Activated naive CD4-positive, alpha-beta T cell treated with anti-CD3 and anti-CD28 coated beads, Interleukin-2, amount 10 ng/mL, durations not matched to agents 7 days and 5 days (primary cell): ENCODE data around the gene PLEKHF1.
"Not testable (repeated sequence)": the region's sequence is repeated elsewhere in the genome, so short reads cannot be mapped to it uniquely, and the experiment has no call there.

Experiments
- CTCF ChIA-PET: fragments of 350-600 bp; sonication (Branson Sonifier 250); formaldehyde crosslinking; loops from one replicate; lab custom pipeline; 2021; ENCODE audit warnings: antibody characterized with exemption; lab: Charles Lee
- DNase-seq: peaks from one replicate; pipeline ENCODE4 v3.0.0-alpha.2; 2020
- H3K27ac Mint-ChIP-seq: one replicate; pipeline ENCODE4 v1.8.0; 2021; ENCODE audit warnings: mild to moderate bottlenecking, moderate library complexity, mixed read lengths
- H3K27me3 Mint-ChIP-seq: one replicate; pipeline ENCODE4 v1.8.0; 2021; ENCODE audit warnings: mild to moderate bottlenecking, mixed read lengths
- H3K36me3 Mint-ChIP-seq: one replicate; pipeline ENCODE4 v1.8.0; 2021; ENCODE audit warnings: mixed read lengths
- H3K4me1 Mint-ChIP-seq: one replicate; pipeline ENCODE4 v1.8.0; 2021; ENCODE audit warnings: mixed read lengths
- H3K4me3 Mint-ChIP-seq: one replicate; pipeline ENCODE4 v1.8.0; 2021; ENCODE audit warnings: mild to moderate bottlenecking, moderate library complexity, mixed read lengths
- H3K9me3 Mint-ChIP-seq: one replicate; pipeline ENCODE4 v1.8.0; 2021; ENCODE audit warnings: mixed read lengths

Gene PLEKHF1

GRCh38 chr19:29696565-29696846 is 31.2 kb downstream of the PLEKHF1 start:
- Mint-ChIP-seq H3K36me3 (peaks cover 5% of the 10 kb centered on the region), H3K4me1 (peaks cover 10% of the 10 kb centered on the region), H3K9me3 (peaks cover 1% of the 10 kb centered on the region), H3K27me3 (no peaks in the 10 kb centered on the region), H3K4me3 (no peak overlapping the region), H3K27ac (no peak overlapping the region)
- no peak for DNase-seq
- CTCF ChIA-PET = no interaction called here

DNA sequence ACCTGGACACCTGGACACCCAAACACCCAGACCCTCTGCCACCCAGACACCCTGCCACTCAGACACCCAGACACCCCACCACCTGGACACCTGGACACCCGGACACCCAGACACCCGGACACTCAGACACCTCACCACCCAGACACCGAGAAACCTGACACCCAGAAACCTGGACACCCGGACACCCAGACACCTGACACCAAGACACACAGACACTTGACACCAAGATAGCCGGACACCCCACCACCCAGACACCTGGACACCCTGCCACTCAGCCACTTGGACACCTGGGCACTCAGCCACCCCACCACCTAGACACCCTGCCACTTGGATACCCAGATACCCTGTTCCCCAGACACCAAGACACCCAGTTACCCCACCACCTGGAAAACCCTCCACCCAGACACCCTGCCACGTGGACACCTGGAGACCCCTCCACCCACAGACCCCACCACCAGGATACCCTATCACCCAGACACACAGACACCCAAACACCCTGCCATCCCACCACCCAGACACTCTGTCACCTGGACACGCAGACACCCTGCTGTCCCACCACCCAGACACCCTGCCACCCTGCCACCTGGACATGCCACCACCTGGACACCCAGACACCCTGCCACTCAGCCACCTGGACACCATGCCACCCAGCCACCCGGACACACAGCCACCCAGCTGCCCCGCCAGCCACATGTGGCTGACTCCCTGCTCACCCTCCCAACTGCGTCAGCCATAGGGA is 32.4 kb downstream of the PLEKHF1 start:
- H3K9me3 Mint-ChIP-seq = peaks cover 1% of the 10 kb centered on the region
- peaks cover 8% of the 10 kb centered on the region for H3K4me1 Mint-ChIP-seq
- no peaks in the 10 kb centered on the region for H3K27me3 Mint-ChIP-seq
- H3K36me3 Mint-ChIP-seq = peaks cover 10% of the 10 kb centered on the region
- CTCF ChIA-PET = no interaction called here
- no peak for DNase-seq
- H3K4me3 Mint-ChIP-seq = no peak overlapping the region
- peak overlapping the region; percentile 52 for H3K27ac Mint-ChIP-seq

GRCh38 chr19:29699861-29700260 is 34.6 kb downstream of the PLEKHF1 start:
- Mint-ChIP-seq H3K9me3 (no peaks in the 10 kb centered on the region), H3K27me3 (no peaks in the 10 kb centered on the region), H3K4me1 (peaks cover 7% of the 10 kb centered on the region), H3K36me3 (peaks cover 20% of the 10 kb centered on the region), H3K4me3 (no peak overlapping the region), H3K27ac (no peak overlapping the region)
- CTCF ChIA-PET = interaction anchor here (0.9 to 1.5 kb wide), 2 partner anchors 17 to 31 kb away, joined by 3 to 9 read pairs; no protein-coding TSS in a partner anchor
- no peak for DNase-seq

DNA sequence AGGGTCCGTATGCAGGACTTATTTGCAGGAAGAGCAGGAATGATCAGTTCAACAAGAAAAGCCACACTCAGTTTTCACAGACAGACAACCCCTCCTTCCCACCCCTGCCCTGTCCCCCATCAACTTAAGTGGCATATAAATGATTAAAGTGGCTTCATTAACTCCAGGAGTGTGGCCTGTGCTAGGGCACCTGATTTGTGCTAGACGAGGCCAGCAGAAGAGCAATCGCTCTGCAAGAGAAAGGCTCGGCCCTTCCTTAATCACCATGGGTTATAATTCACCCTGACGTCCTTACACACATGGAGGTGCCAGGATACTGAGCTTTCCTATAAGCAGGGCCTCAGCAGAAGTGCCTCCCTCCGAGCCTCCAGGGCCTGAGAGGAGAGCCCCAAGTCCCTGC is 35.2 kb downstream of the PLEKHF1 start:
- Mint-ChIP-seq H3K36me3 (peaks cover 24% of the 10 kb centered on the region), H3K4me1 (peaks cover 10% of the 10 kb centered on the region), H3K9me3 (no peaks in the 10 kb centered on the region), H3K27ac (no peak overlapping the region), H3K4me3 (no peak overlapping the region), H3K27me3 (no peaks in the 10 kb centered on the region)
- no peak for DNase-seq
- CTCF ChIA-PET = interaction anchor here (0.9 to 1.4 kb wide), 2 partner anchors 16 to 32 kb away, joined by 3 to 4 read pairs; no protein-coding TSS in a partner anchor

GRCh38 chr19:29702161-29702962 is 37.1 kb downstream of the PLEKHF1 start:
- no peaks in the 10 kb centered on the region for H3K9me3 Mint-ChIP-seq
- no peak for DNase-seq
- H3K4me3 Mint-ChIP-seq = no peak overlapping the region
- no peak overlapping the region for H3K27ac Mint-ChIP-seq
- peaks cover 38% of the 10 kb centered on the region for H3K36me3 Mint-ChIP-seq
- CTCF ChIA-PET = no interaction called here
- peaks cover 21% of the 10 kb centered on the region for H3K4me1 Mint-ChIP-seq
- no peaks in the 10 kb centered on the region for H3K27me3 Mint-ChIP-seq

DNA sequence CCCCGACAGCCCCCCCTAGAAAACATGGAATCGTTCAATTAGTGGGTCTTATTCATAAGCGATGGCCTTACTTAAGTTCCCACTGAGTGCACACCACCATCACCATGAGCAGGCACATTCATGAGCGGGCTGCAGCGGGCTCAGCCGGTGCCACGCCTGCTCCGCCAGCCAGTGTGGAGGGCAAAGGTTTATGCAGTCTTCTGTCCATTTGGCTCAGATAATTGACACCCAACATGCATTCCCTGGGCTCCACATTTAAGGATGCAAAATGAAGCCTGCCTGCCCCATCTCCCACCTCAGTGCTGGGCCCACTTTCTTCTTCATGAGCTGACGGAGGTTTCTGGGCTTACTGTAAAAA is 37.7 kb downstream of the PLEKHF1 start:
- CTCF ChIA-PET = interaction anchor here (2.4 kb wide), 1 partner anchor 9 kb away, joined by 15 read pairs; no protein-coding TSS in a partner anchor
- Mint-ChIP-seq H3K27ac (no peak overlapping the region), H3K4me1 (peaks cover 25% of the 10 kb centered on the region), H3K4me3 (no peak overlapping the region), H3K36me3 (peaks cover 43% of the 10 kb centered on the region), H3K27me3 (no peaks in the 10 kb centered on the region), H3K9me3 (no peaks in the 10 kb centered on the region)
- DNase-seq = no peak

DNA sequence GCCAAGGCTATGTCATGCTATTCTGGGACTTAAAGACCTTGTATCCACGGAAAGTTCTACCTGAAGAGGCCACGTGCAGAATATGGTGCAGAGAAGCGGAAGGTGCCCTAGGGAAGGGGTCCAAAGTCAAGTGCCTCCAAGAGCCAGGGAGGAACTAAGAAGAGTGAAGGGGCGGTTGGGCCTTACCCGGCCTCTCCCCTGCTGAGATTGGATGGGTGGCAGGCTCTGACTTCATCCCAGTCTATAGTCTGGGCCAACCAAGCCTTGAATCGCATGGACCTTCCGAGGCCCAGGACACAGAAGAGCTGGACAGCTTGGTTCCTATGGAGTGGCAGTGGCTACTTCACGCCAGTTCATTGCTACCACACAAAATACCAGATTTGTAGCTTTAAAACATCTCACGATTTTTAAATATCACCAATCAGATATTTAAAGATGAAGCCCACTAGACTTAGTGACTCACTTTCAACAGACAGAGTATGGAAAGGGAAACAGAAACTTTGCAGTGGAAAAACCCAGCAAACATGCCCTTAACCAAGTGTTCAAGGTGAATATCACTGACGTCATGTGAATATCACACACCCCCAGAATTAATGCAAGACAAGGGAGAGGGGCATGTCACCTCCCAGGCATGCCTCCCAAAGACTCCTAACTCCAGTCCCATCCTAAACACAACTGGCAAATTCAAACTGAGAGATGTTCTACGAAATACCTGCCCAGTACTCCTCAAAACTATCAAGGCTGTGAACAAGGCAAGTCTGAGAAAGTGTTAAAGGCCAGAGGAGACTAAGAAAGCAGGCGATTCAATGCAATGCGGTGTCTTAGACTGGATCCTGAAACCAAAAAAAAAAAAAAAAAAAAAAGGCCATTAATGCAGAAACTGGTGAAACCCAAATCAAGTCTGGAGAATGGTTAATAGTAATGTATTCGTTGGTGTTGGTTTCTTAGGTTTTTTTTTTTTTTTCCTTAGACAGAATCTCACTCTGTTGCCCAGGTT is 39.6 kb downstream of the PLEKHF1 start:
- H3K27me3 Mint-ChIP-seq = no peaks in the 10 kb centered on the region
- H3K4me3 Mint-ChIP-seq = no peak overlapping the region
- no peak for DNase-seq
- CTCF ChIA-PET = interaction anchor here (1.7 to 2.9 kb wide), 3 partner anchors 11 to 95 kb away, joined by 9 to 15 read pairs (median 10); no protein-coding TSS in a partner anchor
- H3K27ac Mint-ChIP-seq = peak overlapping the region; percentile 58
- peaks cover 52% of the 10 kb centered on the region for H3K36me3 Mint-ChIP-seq
- H3K9me3 Mint-ChIP-seq = no peaks in the 10 kb centered on the region
- H3K4me1 Mint-ChIP-seq = peaks cover 38% of the 10 kb centered on the region

- DNase-seq = no peak
- no peak overlapping the region for H3K4me3 Mint-ChIP-seq
- no peaks in the 10 kb centered on the region for H3K27me3 Mint-ChIP-seq
- H3K9me3 Mint-ChIP-seq = no peaks in the 10 kb centered on the region
- CTCF ChIA-PET = interaction anchor here (0.7 to 2.9 kb wide), 6 partner anchors 11 to 95 kb away, joined by 4 to 11 read pairs (median 5); no protein-coding TSS in a partner anchor
- H3K4me1 Mint-ChIP-seq = peaks cover 46% of the 10 kb centered on the region
- peaks cover 59% of the 10 kb centered on the region for H3K36me3 Mint-ChIP-seq
- no peak overlapping the region for H3K27ac Mint-ChIP-seq
Observed at GRCh38 chr19:29705706-29706105, 40.4 kb downstream of the PLEKHF1 start.

DNA sequence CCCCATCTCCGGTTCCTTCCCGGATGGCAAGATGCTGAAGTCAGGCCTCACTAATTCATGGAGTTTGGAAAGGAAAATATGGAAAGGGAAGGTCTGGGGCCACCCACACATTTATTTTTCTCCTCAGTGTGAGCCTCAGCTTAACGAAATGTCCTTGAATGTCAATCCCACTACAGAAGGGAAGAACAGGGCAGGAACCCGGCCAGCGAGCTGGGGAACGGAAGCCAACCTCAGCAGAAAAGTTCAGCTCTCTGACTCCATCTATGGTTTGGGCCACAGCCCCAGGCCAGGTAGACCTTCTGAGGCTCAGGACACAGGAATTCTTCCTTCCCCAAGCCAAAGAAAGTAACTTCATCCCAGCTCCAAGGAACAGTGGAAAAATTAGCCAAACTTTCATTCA is 41.4 kb downstream of the PLEKHF1 start:
- CTCF ChIA-PET = interaction anchor here (0.7 to 1.8 kb wide), 5 partner anchors 10 to 34 kb away, joined by 4 to 11 read pairs (median 5); no protein-coding TSS in a partner anchor
- peaks cover 56% of the 10 kb centered on the region for H3K4me1 Mint-ChIP-seq
- no peak overlapping the region for H3K4me3 Mint-ChIP-seq
- DNase-seq = no peak
- H3K36me3 Mint-ChIP-seq = peaks cover 60% of the 10 kb centered on the region
- H3K27me3 Mint-ChIP-seq = no peaks in the 10 kb centered on the region
- H3K27ac Mint-ChIP-seq = peak overlapping the region; percentile 11
- H3K9me3 Mint-ChIP-seq = no peaks in the 10 kb centered on the region

DNA sequence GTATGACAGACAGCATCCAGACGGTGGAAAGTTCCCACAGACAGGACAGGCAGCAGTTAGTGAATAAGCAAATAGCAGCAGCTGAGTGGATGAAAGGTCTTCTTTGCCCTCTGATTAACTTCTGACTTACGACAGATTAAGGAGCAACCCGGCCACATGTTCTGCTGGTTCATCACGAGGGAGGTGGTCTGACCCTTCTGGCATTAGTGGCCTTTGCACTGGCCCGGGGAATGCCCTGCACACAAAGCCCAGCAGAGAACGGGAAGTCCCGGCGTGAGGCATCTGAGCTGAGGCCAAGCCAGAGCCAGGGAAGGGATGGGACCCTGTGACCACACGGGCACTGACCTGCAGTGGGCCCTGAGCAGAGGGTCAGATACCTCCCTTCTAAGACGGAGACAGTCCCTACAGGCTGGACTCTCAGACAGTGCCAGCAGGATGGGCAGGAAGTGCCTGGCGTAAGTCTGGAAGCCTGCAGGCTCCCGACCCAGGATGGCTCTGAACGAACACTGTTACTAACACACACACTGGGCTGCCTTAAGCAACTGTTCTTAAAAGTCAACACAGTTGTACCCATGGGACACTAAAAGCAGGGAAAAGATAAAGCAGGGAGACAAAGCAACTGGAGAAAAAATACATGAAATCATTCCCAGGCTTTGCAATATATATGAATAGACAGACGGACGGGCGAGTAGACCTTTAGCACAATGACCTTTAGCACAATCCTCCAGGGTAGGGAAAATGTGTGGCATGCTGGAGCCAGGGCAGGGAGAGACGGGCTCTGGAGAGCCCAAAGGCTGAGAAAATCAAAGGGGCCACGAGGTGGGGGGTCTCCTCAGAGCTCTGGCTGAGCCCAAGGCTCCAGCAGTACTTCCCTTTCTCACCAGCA is 43.5 kb downstream of the PLEKHF1 start:
- CTCF ChIA-PET = interaction anchor here (10.0 kb wide), 1 partner anchor 16 kb away, joined by 147 read pairs; no protein-coding TSS in a partner anchor
- peaks cover 77% of the 10 kb centered on the region for H3K4me1 Mint-ChIP-seq
- H3K27ac Mint-ChIP-seq = peak overlapping the region; percentile 26
- DNase-seq = no peak
- peaks cover 66% of the 10 kb centered on the region for H3K36me3 Mint-ChIP-seq
- H3K9me3 Mint-ChIP-seq = no peaks in the 10 kb centered on the region
- H3K27me3 Mint-ChIP-seq = no peaks in the 10 kb centered on the region
- no peak overlapping the region for H3K4me3 Mint-ChIP-seq

GRCh38 chr19:29709440-29709798 is 44.2 kb downstream of the PLEKHF1 start:
- not testable (repeated sequence) for H3K27ac Mint-ChIP-seq, H3K4me3 Mint-ChIP-seq, H3K27me3 Mint-ChIP-seq, DNase-seq, H3K9me3 Mint-ChIP-seq
- CTCF ChIA-PET = interaction anchor here (10.0 kb wide), 1 partner anchor 17 kb away, joined by 147 read pairs; no protein-coding TSS in a partner anchor
- peaks cover 64% of the 10 kb centered on the region for H3K36me3 Mint-ChIP-seq
- H3K4me1 Mint-ChIP-seq = peaks cover 81% of the 10 kb centered on the region

DNA sequence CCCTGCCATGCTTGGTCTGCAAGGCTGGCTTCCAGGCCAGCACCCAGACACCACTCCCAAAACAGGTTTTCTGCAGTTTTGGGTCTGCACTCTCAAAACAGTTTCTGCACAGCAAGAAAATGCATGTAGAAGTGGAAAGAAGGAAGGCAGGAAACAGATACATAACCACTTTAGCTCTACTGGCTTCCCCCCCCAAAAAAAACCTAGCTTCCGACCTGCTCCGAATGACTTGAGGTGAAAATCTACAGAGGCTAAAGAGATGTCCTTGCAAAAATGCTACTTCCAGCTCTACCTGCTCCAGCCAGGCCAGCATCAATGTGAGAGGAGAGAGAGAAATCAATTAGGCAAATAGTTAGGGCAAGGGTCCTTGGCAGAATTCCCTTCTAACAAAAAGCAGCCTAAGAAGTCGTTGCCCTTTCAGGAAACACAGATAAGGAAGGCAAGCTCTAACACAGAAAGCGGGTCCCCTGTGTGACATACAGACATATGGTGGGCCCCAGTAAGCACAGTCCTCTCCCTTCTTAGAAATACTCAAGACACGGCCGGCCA is 46.4 kb downstream of the PLEKHF1 start:
- Mint-ChIP-seq H3K27me3 (peaks cover 3% of the 10 kb centered on the region), H3K9me3 (no peaks in the 10 kb centered on the region), H3K4me3 (peak overlapping the region; percentile 45), H3K36me3 (peaks cover 43% of the 10 kb centered on the region), H3K27ac (peak overlapping the region; percentile 71), H3K4me1 (peaks cover 76% of the 10 kb centered on the region)
- CTCF ChIA-PET = interaction anchor here (1.1 to 10.0 kb wide), 5 partner anchors 17 to 124 kb away, joined by 3 to 147 read pairs (median 4); partner anchors contain the start of gene POP4
- peak; percentile 45 for DNase-seq
